Thoracic aorta (tissue), 2 donors: ENCODE data around the gene ANXA2R. TPM values are rescaled to one million over a fixed set of nuclear protein-coding genes. Genes with fewer than 3 reads are reported as not detected.

Experiments used
- ATAC-seq: fragments of 150-250 bp; one replicate; pipeline ENCODE4 v1.8.0; 2017; ENCODE audit warnings: low read depth; ENCODE audit not compliant: insufficient number of reproducible peaks, low FRiP score
- DNase-seq: peaks from one replicate; pipeline ENCODE4 v3.0.0-alpha.2; 2020; ENCODE audit warnings: low spot score
- H3K27ac ChIP-seq, 2 donors: fragments of 200-600 bp; sonication (generic); 1 replicate in 1 of 2; 2 replicates in 1 of 2; pipeline ENCODE4 v1.5.1; 2016; ENCODE audit warnings: mild to moderate bottlenecking in 2 of 2, moderate library complexity in 2 of 2
- H3K27me3 ChIP-seq: fragments of 200-600 bp; sonication (generic); replicated peaks from 2 replicates; pipeline ENCODE4 v1.6.0; 2016; ENCODE audit warnings: mild to moderate bottlenecking; ENCODE audit not compliant: insufficient read depth
- H3K36me3 ChIP-seq: fragments of 200-600 bp; sonication (generic); one replicate; pipeline ENCODE4 v1.5.1; 2016
- H3K4me1 ChIP-seq, 2 donors: fragments of 200-600 bp; sonication (generic); 1 replicate in 1 of 2; 2 replicates in 1 of 2; pipeline versions ENCODE4 v1.5.1 to v1.6.0; 2016; ENCODE audit warnings: low read depth in 2 of 2, mild to moderate bottlenecking in 1 of 2; ENCODE audit not compliant: control insufficient read depth in 1 of 2
- H3K4me3 ChIP-seq: fragments of 200-600 bp; sonication (generic); 2 replicates; pipeline ENCODE4 v1.5.1; 2016; ENCODE audit warnings: mild to moderate bottlenecking
- H3K9me3 ChIP-seq: fragments of 200-600 bp; sonication (generic); 2 replicates; pipeline ENCODE4 v1.5.1; 2016
- CTCF ChIP-seq: fragments of 200-600 bp; sonication (generic); IDR thresholded peaks from one replicate; pipeline ENCODE4 v1.5.1; 2019; ENCODE audit warnings: antibody characterized with exemption
- total RNA-seq, 2 donors: library from RNA; depleted of rRNA; stranded (reverse); fragments of >200 nt; gene quantifications; one replicate each; pipeline versions ENCODE4 v1.1.0 to v1.2.3, GENCODE V29; 2016

Gene ANXA2R
- total RNA-seq, 2 donors from 2014 or later, result 3.2 to 5.3 TPM

GRCh38 chr5:43046474-43046873 lies 6.4 kb upstream of the ANXA2R start:
- no peak for DNase-seq
- no peak overlapping the region for H3K4me3 ChIP-seq
- no peaks in the 10 kb centered on the region for H3K27me3 ChIP-seq
- ATAC-seq, result no peak
- H3K36me3 ChIP-seq, result no peaks in the 10 kb centered on the region
- no peak overlapping the region for H3K27ac ChIP-seq
- no peaks in the 10 kb centered on the region for H3K9me3 ChIP-seq
- no peak for TF ChIP-seq CTCF
- no peaks in the 10 kb centered on the region for H3K4me1 ChIP-seq

GRCh38 chr5:43045236-43045635 lies 5.1 kb upstream of the ANXA2R start:
- no peak for ATAC-seq
- Histone ChIP-seq H3K27me3 (no peaks in the 10 kb centered on the region), H3K9me3 (no peaks in the 10 kb centered on the region), H3K36me3 (no peaks in the 10 kb centered on the region), H3K27ac (no peak overlapping the region), H3K4me1 (no peaks in the 10 kb centered on the region), H3K4me3 (no peak overlapping the region)
- DNase-seq, result no peak
- TF ChIP-seq CTCF, result no peak

GRCh38 chr5:43044181-43044914 lies 4.2 kb upstream of the ANXA2R start:
- Histone ChIP-seq H3K4me3 (peak overlapping the region; percentile 3), H3K9me3 (no peaks in the 10 kb centered on the region), H3K27ac (peak overlapping the region in 1 of 2 donors; percentile 3), H3K36me3 (no peaks in the 10 kb centered on the region), H3K27me3 (no peaks in the 10 kb centered on the region), H3K4me1 (no peaks in the 10 kb centered on the region)
- DNase-seq (no peak), ATAC-seq (no peak)
- TF ChIP-seq CTCF, result no peak

- H3K4me1 ChIP-seq, result no peaks in the 10 kb centered on the region
- no peak for TF ChIP-seq CTCF
- H3K36me3 ChIP-seq, result no peaks in the 10 kb centered on the region
- H3K27ac ChIP-seq, result peak overlapping the region; percentile 89 to 99
- DNase-seq (no peak), ATAC-seq (no peak)
- H3K4me3 ChIP-seq, result peak overlapping the region; percentile 83
- no peaks in the 10 kb centered on the region for H3K9me3 ChIP-seq
- no peaks in the 10 kb centered on the region for H3K27me3 ChIP-seq
These were observed 3.3 kb upstream of the ANXA2R start for GRCh38 chr5:43043400-43043756.

- ATAC-seq, result peak; percentile 6
- H3K4me3 ChIP-seq, result peak overlapping the region; percentile 83
- no peak for DNase-seq
- H3K27ac ChIP-seq, result peak overlapping the region; percentile 89 to 99
- no peaks in the 10 kb centered on the region for H3K27me3 ChIP-seq
- H3K36me3 ChIP-seq, result no peaks in the 10 kb centered on the region
- no peaks in the 10 kb centered on the region for H3K4me1 ChIP-seq
- no peak for TF ChIP-seq CTCF
- H3K9me3 ChIP-seq, result no peaks in the 10 kb centered on the region
These were observed 2.7 kb upstream of the ANXA2R start for GRCh38 chr5:43042626-43043399.
